ENCODE results near the gene ZFAND2B. TPM values are rescaled to one million over a fixed set of nuclear protein-coding genes. Genes with fewer than 3 reads are reported as not detected.

Gene ZFAND2B
- total RNA-seq, 1 experiment from 2014 or later = 19.5 TPM

DNA sequence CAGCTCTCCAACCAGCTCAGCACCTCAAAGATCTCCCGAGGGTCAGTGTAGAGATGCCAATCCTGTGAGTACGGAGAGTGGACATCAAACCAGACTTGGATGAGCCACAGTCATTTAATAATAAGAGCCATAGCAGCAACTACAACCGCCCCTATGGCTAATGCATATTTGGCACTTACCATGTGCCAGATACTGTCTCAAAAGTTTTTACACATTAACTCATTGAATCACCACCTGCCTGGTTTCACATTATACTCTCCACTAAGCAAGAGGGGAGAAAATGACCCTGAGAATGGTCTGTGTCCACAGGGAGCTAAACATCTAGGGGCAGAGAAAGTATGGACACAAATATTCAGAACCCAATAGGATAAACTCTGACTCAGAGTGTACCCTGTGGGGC lies 32.4 kb upstream of the ZFAND2B start (continued):
- TF ChIP-seq, protein P1, sequence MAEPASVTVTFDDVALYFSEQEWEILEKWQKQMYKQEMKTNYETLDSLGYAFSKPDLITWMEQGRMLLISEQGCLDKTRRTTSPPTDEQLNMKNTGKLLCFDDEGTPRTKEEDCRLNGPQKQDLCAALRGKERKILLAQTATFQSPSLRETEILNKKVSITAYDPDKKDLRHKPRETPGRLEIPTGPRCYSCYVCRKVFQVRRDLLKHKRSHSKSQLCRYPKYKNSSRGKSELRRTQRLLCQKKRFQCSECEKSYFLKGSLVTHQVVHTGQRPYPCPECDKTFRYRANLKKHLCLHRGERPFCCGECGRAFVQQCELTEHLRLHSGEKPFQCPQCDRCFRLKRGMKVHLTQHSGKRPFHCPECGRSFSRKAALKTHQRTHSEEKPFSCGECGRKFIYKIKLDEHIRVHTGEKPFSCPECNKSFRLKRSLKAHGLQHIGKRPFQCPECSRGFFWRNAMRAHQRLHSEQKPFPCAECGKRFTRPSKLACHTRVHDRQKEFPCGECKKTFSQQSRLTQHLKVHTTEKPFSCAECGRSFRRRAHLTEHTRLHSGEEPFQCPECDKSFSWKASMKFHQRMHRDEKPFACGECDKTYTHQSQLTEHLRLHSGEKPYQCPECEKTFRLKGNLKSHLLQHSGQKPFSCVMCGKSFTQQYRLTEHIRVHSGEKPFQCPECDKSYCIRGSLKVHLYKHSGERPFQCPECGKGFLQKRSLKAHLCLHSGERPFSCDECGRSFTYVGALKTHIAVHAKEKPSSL (CRISPR knock-in tag; conservative IDR thresholded peaks at IDR 0.05) = no peak
- TF ChIP-seq SMAD3 (CRISPR knock-in tag; IDR thresholded peaks at IDR 0.05; ENCODE audit: borderline replicate concordance) (no peak), ZNF671 (CRISPR knock-in tag; IDR thresholded peaks at IDR 0.05) (no peak), ZNF138 (CRISPR knock-in tag; conservative IDR thresholded peaks at IDR 0.05) (no peak), ZNF263 (CRISPR knock-in tag; IDR thresholded peaks at IDR 0.05; ENCODE audit: low read depth) (no peak), GABPB1 (CRISPR knock-in tag; IDR thresholded peaks at IDR 0.05) (no peak)
- TF ChIP-seq, protein P2, sequence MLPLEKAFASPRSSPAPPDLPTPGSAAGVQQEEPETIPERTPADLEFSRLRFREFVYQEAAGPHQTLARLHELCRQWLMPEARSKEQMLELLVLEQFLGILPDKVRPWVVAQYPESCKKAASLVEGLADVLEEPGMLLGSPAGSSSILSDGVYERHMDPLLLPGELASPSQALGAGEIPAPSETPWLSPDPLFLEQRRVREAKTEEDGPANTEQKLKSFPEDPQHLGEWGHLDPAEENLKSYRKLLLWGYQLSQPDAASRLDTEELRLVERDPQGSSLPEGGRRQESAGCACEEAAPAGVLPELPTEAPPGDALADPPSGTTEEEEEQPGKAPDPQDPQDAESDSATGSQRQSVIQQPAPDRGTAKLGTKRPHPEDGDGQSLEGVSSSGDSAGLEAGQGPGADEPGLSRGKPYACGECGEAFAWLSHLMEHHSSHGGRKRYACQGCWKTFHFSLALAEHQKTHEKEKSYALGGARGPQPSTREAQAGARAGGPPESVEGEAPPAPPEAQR (CRISPR knock-in tag; IDR thresholded peaks at IDR 0.05) = no peak
- TF ChIP-seq, protein P3, sequence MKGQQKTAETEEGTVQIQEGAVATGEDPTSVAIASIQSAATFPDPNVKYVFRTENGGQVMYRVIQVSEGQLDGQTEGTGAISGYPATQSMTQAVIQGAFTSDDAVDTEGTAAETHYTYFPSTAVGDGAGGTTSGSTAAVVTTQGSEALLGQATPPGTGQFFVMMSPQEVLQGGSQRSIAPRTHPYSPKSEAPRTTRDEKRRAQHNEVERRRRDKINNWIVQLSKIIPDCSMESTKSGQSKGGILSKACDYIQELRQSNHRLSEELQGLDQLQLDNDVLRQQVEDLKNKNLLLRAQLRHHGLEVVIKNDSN (CRISPR knock-in tag; IDR thresholded peaks at IDR 0.05) = no peak
- TF ChIP-seq, protein P4, sequence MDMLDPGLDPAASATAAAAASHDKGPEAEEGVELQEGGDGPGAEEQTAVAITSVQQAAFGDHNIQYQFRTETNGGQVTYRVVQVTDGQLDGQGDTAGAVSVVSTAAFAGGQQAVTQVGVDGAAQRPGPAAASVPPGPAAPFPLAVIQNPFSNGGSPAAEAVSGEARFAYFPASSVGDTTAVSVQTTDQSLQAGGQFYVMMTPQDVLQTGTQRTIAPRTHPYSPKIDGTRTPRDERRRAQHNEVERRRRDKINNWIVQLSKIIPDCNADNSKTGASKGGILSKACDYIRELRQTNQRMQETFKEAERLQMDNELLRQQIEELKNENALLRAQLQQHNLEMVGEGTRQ (CRISPR knock-in tag; IDR thresholded peaks at IDR 0.05) = no peak
- TF ChIP-seq, protein P5, sequence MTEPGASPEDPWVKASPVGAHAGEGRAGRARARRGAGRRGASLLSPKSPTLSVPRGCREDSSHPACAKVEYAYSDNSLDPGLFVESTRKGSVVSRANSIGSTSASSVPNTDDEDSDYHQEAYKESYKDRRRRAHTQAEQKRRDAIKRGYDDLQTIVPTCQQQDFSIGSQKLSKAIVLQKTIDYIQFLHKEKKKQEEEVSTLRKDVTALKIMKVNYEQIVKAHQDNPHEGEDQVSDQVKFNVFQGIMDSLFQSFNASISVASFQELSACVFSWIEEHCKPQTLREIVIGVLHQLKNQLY (CRISPR knock-in tag; IDR thresholded peaks at IDR 0.05) = no peak

DNA sequence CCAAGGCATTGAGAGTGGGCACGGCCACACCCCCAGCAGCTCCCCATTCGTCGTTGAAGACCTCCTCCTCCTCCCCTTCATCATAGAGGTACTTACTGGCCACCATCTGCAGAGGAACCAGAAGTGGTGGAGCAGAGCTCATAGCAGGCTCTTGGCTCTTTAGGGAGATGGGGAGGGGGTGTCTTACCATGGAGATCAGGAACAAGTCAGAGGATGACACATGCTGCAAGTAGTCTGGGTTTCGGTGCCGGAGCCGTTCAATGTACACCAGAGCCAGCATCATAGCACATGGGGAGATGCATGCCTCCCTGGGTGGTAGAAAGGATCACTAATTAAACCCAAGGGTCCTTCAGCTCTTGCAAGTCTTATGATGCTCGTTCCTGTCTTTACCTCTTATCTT lies 31.8 kb upstream of the ZFAND2B start:
- peak overlapping the region; percentile 16; the same call in 1 of the 2 replicates for H3K4me3 Mint-ChIP-seq
- POLR2A ChIA-PET = no interaction called here
- H3K4me1 Mint-ChIP-seq = peaks cover 22% of the 10 kb centered on the region
- ATAC-seq (no peak), DNase-seq (ENCODE audit: low spot score) (no peak)
- H3K27ac Mint-ChIP-seq = no peak overlapping the region
- H3K9me3 Mint-ChIP-seq = no peaks in the 10 kb centered on the region
- no peaks in the 10 kb centered on the region for H3K27me3 Mint-ChIP-seq (ENCODE audit: low read depth)
- peaks cover 7% of the 10 kb centered on the region; the same call in 1 of the 2 replicates for H3K36me3 Mint-ChIP-seq
- CTCF ChIA-PET = interaction anchor here (1.2 kb wide), 1 partner anchor 17 kb away, joined by 3 read pairs; no protein-coding TSS in a partner anchor
- TF ChIP-seq, protein P6, sequence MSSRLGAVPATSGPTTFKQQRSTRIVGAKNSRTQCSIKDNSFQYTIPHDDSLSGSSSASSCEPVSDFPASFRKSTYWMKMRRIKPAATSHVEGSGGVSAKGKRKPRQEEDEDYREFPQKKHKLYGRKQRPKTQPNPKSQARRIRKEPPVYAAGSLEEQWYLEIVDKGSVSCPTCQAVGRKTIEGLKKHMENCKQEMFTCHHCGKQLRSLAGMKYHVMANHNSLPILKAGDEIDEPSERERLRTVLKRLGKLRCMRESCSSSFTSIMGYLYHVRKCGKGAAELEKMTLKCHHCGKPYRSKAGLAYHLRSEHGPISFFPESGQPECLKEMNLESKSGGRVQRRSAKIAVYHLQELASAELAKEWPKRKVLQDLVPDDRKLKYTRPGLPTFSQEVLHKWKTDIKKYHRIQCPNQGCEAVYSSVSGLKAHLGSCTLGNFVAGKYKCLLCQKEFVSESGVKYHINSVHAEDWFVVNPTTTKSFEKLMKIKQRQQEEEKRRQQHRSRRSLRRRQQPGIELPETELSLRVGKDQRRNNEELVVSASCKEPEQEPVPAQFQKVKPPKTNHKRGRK (CRISPR knock-in tag; IDR thresholded peaks at IDR 0.05; ENCODE audit: borderline replicate concordance) = no peak
- TF ChIP-seq, protein P7, sequence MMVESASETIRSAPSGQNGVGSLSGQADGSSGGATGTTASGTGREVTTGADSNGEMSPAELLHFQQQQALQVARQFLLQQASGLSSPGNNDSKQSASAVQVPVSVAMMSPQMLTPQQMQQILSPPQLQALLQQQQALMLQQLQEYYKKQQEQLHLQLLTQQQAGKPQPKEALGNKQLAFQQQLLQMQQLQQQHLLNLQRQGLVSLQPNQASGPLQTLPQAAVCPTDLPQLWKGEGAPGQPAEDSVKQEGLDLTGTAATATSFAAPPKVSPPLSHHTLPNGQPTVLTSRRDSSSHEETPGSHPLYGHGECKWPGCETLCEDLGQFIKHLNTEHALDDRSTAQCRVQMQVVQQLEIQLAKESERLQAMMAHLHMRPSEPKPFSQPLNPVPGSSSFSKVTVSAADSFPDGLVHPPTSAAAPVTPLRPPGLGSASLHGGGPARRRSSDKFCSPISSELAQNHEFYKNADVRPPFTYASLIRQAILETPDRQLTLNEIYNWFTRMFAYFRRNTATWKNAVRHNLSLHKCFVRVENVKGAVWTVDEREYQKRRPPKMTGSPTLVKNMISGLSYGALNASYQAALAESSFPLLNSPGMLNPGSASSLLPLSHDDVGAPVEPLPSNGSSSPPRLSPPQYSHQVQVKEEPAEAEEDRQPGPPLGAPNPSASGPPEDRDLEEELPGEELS (CRISPR knock-in tag; IDR thresholded peaks at IDR 0.05) = no peak
- TF ChIP-seq TP53 (CRISPR knock-in tag; IDR thresholded peaks at IDR 0.05) (no peak), ZBTB21 (CRISPR knock-in tag; IDR thresholded peaks at IDR 0.05; ENCODE audit: borderline replicate concordance) (no peak), JUN (CRISPR knock-in tag; IDR thresholded peaks at IDR 0.05) (no peak)
- TF ChIP-seq, protein P8, sequence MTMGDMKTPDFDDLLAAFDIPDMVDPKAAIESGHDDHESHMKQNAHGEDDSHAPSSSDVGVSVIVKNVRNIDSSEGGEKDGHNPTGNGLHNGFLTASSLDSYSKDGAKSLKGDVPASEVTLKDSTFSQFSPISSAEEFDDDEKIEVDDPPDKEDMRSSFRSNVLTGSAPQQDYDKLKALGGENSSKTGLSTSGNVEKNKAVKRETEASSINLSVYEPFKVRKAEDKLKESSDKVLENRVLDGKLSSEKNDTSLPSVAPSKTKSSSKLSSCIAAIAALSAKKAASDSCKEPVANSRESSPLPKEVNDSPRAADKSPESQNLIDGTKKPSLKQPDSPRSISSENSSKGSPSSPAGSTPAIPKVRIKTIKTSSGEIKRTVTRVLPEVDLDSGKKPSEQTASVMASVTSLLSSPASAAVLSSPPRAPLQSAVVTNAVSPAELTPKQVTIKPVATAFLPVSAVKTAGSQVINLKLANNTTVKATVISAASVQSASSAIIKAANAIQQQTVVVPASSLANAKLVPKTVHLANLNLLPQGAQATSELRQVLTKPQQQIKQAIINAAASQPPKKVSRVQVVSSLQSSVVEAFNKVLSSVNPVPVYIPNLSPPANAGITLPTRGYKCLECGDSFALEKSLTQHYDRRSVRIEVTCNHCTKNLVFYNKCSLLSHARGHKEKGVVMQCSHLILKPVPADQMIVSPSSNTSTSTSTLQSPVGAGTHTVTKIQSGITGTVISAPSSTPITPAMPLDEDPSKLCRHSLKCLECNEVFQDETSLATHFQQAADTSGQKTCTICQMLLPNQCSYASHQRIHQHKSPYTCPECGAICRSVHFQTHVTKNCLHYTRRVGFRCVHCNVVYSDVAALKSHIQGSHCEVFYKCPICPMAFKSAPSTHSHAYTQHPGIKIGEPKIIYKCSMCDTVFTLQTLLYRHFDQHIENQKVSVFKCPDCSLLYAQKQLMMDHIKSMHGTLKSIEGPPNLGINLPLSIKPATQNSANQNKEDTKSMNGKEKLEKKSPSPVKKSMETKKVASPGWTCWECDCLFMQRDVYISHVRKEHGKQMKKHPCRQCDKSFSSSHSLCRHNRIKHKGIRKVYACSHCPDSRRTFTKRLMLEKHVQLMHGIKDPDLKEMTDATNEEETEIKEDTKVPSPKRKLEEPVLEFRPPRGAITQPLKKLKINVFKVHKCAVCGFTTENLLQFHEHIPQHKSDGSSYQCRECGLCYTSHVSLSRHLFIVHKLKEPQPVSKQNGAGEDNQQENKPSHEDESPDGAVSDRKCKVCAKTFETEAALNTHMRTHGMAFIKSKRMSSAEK (CRISPR knock-in tag; IDR thresholded peaks at IDR 0.05; ENCODE audit: borderline replicate concordance) = no peak
- TF ChIP-seq, protein P9, sequence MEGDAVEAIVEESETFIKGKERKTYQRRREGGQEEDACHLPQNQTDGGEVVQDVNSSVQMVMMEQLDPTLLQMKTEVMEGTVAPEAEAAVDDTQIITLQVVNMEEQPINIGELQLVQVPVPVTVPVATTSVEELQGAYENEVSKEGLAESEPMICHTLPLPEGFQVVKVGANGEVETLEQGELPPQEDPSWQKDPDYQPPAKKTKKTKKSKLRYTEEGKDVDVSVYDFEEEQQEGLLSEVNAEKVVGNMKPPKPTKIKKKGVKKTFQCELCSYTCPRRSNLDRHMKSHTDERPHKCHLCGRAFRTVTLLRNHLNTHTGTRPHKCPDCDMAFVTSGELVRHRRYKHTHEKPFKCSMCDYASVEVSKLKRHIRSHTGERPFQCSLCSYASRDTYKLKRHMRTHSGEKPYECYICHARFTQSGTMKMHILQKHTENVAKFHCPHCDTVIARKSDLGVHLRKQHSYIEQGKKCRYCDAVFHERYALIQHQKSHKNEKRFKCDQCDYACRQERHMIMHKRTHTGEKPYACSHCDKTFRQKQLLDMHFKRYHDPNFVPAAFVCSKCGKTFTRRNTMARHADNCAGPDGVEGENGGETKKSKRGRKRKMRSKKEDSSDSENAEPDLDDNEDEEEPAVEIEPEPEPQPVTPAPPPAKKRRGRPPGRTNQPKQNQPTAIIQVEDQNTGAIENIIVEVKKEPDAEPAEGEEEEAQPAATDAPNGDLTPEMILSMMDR (IDR thresholded peaks at IDR 0.05) = no peak
